NB4 (cell line): ENCODE measurements around the gene MSRB1.

Experiments used
- MYC ChIP-seq: IDR thresholded peaks from 2 replicates; pipeline ENCODE4 v1.6.1; 2011; ENCODE audit warnings: low read depth, low read length
- POLR2A ChIP-seq: IDR thresholded peaks from 2 replicates; pipeline ENCODE4 v1.6.1; 2011; ENCODE audit warnings: mild to moderate bottlenecking; ENCODE audit not compliant: insufficient read length; ENCODE audit errors: extremely low read depth
- TF ChIP-seq, protein P1 (sequence below): IDR thresholded peaks from one replicate; pipeline ENCODE4 v1.5.1; 2012; ENCODE audit warnings: low read depth, low read length
- TF ChIP-seq, protein P2 (sequence below): IDR thresholded peaks from 2 replicates; pipeline ENCODE4 v1.6.1; 2011; ENCODE audit warnings: low read depth, low read length

DNA sequence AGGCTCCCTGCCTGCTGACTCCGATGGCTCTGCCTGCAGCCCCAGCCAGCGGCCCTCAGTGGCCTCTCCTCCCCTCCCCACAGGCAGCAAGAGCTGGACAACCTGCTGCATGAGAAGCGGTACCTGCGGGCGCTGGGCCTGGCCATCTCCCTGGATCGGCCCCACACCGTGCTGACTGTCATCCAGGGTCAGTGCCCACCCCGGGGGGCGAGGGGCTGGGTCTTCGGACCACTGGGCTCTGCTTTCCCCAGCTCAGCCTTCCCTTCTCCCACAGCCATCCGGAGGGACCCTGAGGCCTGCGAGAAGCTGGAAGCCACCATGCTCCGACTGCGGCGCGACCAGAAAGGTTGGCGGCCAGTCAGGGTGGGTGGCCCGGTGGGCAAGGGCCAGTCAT, 34.9 kb upstream of the MSRB1 start:
- TF ChIP-seq POLR2A (no peak), MYC (no peak)
- TF ChIP-seq, protein P1, sequence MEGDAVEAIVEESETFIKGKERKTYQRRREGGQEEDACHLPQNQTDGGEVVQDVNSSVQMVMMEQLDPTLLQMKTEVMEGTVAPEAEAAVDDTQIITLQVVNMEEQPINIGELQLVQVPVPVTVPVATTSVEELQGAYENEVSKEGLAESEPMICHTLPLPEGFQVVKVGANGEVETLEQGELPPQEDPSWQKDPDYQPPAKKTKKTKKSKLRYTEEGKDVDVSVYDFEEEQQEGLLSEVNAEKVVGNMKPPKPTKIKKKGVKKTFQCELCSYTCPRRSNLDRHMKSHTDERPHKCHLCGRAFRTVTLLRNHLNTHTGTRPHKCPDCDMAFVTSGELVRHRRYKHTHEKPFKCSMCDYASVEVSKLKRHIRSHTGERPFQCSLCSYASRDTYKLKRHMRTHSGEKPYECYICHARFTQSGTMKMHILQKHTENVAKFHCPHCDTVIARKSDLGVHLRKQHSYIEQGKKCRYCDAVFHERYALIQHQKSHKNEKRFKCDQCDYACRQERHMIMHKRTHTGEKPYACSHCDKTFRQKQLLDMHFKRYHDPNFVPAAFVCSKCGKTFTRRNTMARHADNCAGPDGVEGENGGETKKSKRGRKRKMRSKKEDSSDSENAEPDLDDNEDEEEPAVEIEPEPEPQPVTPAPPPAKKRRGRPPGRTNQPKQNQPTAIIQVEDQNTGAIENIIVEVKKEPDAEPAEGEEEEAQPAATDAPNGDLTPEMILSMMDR = no peak
- TF ChIP-seq, protein P2, sequence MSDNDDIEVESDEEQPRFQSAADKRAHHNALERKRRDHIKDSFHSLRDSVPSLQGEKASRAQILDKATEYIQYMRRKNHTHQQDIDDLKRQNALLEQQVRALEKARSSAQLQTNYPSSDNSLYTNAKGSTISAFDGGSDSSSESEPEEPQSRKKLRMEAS = no peak
